ENCODE measurements around the gene FADS6. TPM values are rescaled to one million over a fixed set of nuclear protein-coding genes. Genes with fewer than 3 reads are reported as not detected.
"Not testable (repeated sequence)": the region's sequence is repeated elsewhere in the genome, so short reads cannot be mapped to it uniquely, and the experiment has no call there.

Gene FADS6
- total RNA-seq, 1 experiment from 2014 or later: not detected

GRCh38 chr17:74870028-74870427 lies 23.4 kb downstream of the FADS6 start:
- not testable (repeated sequence) for DNase-seq (ENCODE audit: low spot score)

- DNase-seq (ENCODE audit: low spot score): no peak
Observed at GRCh38 chr17:74868908-74869255, 24.6 kb downstream of the FADS6 start.

GRCh38 chr17:74868251-74868907 lies 25.1 kb downstream of the FADS6 start:
- no peak for DNase-seq (ENCODE audit: low spot score)

- no peak for DNase-seq (ENCODE audit: low spot score)
Observed at GRCh38 chr17:74866198-74866835, 27.1 kb downstream of the FADS6 start.

GRCh38 chr17:74865504-74866197 lies 27.8 kb downstream of the FADS6 start:
- DNase-seq (ENCODE audit: low spot score): no peak

GRCh38 chr17:74864866-74865395 lies 28.5 kb downstream of the FADS6 start:
- peak; percentile 67 for DNase-seq (ENCODE audit: low spot score)

- DNase-seq (ENCODE audit: low spot score): no peak
Observed at GRCh38 chr17:74864297-74864865, 29.1 kb downstream of the FADS6 start.

GRCh38 chr17:74863420-74864296 lies 29.8 kb downstream of the FADS6 start:
- DNase-seq (ENCODE audit: low spot score): no peak

GRCh38 chr17:74862919-74863318 lies 30.5 kb downstream of the FADS6 start:
- DNase-seq (ENCODE audit: low spot score): no peak

- DNase-seq (ENCODE audit: low spot score): no peak
Observed at GRCh38 chr17:74862108-74862901, 31.1 kb downstream of the FADS6 start.

- no peak for DNase-seq (ENCODE audit: low spot score)
Observed at GRCh38 chr17:74861662-74862107, 31.7 kb downstream of the FADS6 start.

GRCh38 chr17:74860872-74861661 lies 32.4 kb downstream of the FADS6 start:
- DNase-seq (ENCODE audit: low spot score): no peak

- no peak for DNase-seq (ENCODE audit: low spot score)
Observed at GRCh38 chr17:74860229-74860871, 33.1 kb downstream of the FADS6 start.

GRCh38 chr17:74859459-74860228 lies 33.8 kb downstream of the FADS6 start, which contains the start of gene GRIN2C:
Gene GRIN2C, minus strand, starts transcription at chr17:74859885. Its CDS starts 4,793 bp downstream, at chr17:74855092.
- no peak for DNase-seq (ENCODE audit: low spot score)

- no peak for DNase-seq (ENCODE audit: low spot score)
Observed at GRCh38 chr17:74858672-74859458, 34.6 kb downstream of the FADS6 start.

GRCh38 chr17:74857191-74857590 lies 36.2 kb downstream of the FADS6 start:
- DNase-seq (ENCODE audit: low spot score): no peak

GRCh38 chr17:74856112-74856511 lies 37.3 kb downstream of the FADS6 start:
- DNase-seq (ENCODE audit: low spot score): no peak
